NCI-H1417 treated with DMSO at 0.1 percent for 48 hours (cell line): ENCODE results near the gene TSPAN13.
"Not testable (repeated sequence)": the region's sequence is repeated elsewhere in the genome, so short reads cannot be mapped to it uniquely, and the experiment has no call there.

Source experiments
- DNase-seq: peaks from one replicate; lab custom pipeline; 2025; lab: John Stamatoyannopoulos, UW

The TSPAN13 gene

DNA sequence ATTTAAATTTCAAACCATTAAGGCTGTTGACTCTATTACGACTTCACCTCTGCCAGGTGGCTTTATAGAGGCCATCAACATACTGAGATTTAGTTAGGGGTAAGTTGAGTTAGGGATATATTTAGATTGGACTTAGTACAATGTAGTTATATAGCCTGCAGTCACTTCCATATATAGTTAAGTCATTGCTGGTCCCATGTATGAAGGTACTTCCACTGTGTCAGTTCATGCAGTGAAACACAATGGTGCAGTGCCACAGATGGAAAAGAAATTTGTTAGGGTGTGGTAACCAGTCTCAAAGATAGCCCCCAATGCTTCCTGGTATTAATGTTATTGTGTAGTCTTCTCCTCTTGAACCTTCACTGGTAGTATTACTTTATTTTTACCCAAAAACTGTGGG, 12.6 kb upstream of the TSPAN13 start:
- DNase-seq = no peak

- no peak for DNase-seq
Observed at GRCh38 chr7:16741676-16742075, 11.9 kb upstream of the TSPAN13 start.

DNA sequence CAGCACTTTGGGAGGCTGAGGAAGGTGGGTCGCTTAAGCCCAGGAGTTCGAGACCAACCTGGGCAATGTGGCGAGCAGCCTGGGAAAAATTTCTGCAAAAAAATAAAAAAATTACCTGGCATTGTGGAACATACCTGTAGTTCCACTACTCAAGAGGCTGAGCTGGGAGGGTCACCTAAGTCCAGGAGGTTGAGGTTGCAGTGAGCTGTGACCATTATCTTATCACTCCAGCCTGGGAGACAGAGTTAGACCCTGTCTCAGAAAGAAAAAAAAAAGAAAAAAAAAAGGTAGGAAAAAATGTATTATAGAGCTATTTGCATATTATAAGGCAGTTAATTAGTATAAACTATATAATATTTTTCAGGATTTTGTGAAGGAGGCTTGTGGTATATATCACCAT, 11.0 kb upstream of the TSPAN13 start:
- no peak for DNase-seq

DNA sequence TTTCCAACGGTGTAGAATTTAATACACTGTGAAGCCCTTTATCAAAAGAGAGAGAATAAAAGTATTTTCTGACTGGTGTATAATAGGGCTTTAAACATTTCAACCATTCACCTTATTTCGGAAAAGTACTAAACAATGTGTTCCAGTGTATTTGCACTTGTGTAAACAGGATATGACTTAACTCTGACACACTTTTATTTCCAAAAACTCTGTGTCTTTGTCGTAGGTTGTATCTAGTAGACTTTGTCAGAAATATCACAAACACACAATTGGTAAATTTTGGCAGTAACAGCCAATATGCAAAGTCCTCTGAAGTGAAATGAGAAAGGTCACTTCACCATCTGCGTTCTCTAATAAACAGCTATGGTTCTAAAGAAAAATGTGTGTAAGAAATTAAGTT, 10.3 kb upstream of the TSPAN13 start:
- DNase-seq = no peak

GRCh38 chr7:16744518-16745250, 8.9 kb upstream of the TSPAN13 start:
- no peak for DNase-seq

- DNase-seq = no peak
Observed at GRCh38 chr7:16745645-16746044, 7.9 kb upstream of the TSPAN13 start.

DNA sequence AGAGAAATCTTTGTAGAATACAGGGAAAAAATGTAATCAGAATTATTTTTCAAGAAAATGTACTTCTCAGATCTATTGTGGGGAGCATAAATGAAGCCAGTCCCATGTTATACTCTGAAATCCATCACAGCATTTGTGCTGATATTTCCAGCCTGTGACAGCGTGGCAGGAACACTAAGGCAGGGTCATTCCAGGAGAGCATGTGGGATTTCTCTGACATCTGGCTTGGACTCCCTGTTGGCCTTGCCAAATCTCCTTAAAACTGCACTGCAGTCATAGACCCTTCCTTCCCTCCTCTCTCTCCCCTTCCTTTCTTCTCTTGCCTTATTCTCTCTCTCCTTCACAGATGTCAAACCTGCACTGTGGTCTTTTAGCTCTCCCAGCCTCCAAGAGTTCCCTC, 6.5 kb upstream of the TSPAN13 start:
- no peak for DNase-seq

GRCh38 chr7:16753932-16754855, 639 bp downstream of the TSPAN13 start:
- DNase-seq = no peak

- no peak for DNase-seq
Observed at GRCh38 chr7:16754856-16755317, 1.3 kb downstream of the TSPAN13 start.

DNA sequence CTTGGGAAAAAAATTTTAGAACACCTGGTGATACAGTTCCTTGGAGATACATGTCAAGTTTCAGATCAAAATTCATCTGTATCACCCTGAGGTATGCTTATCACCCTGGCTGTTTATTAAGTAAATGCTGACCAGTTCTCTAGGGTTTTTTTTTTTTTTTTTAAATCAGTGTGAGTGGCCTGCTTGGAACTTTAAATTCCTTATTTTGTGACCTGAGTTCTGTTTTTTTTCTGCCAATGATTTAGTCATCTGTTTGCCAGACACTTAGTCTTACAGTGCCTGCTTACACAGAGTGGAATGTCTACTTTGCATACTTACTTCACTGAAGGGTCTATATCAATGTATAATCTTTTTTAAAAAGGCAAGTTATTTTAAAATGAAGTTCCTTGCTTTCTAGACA, 1.8 kb downstream of the TSPAN13 start:
- no peak for DNase-seq

DNA sequence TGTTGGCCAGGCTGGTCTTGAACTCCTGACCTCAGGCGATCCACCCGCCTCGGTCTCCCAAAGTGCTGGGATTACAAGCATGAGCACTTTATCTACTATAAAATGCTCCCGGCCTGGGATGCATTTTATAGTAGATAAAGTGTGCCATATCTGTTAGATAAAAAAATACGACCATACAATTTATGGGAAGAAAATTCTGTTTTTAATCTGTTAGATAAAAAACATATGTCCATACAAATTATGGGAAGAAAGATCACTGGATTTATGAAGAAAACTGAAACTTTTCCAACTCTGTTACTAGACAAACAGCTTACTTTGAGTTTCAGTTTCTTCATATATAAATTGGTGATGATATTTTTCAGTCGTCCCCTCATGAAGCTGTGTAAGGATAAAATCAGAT, 4.5 kb downstream of the TSPAN13 start:
- no peak for DNase-seq

GRCh38 chr7:16758631-16759611, 5.4 kb downstream of the TSPAN13 start:
- no peak for DNase-seq

DNA sequence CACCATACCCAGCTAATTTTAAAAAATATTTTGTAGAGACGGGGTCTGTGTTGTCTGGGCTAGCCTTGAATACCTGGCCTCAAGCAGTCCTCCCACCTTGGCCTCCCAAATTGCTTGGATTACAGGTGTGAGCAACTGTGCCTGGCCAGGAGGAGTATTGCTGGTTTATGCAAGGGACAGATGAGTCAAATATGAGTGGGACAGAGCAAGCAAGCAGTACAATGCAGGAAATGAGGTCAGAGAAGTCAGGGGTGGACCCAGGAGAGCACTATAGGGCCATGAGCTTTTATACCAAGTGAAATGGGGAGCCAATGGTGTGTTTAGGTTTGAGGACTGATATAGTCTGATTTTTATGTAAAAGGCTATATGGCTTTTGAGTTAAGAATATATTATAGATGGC, 6.3 kb downstream of the TSPAN13 start:
- no peak for DNase-seq

DNA sequence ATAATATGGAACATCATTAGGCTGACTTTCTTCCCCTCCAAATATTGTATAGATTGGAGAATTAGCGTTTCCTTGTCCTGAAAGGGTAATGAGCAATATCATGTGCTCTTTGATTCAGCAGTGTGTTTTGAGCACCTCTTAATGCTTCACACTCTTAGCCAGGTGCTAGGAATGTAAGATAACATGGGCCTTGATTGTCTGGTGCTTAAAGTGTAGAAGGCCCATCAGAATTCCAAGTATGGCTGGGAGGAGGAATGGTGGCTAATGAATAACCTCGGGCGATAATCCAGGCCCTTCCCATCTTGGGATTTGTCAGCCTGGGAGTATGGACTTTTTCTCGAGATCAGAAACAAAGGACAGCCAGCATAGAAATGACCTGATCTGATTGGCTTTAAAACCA, 8.6 kb downstream of the TSPAN13 start:
- no peak for DNase-seq

DNA sequence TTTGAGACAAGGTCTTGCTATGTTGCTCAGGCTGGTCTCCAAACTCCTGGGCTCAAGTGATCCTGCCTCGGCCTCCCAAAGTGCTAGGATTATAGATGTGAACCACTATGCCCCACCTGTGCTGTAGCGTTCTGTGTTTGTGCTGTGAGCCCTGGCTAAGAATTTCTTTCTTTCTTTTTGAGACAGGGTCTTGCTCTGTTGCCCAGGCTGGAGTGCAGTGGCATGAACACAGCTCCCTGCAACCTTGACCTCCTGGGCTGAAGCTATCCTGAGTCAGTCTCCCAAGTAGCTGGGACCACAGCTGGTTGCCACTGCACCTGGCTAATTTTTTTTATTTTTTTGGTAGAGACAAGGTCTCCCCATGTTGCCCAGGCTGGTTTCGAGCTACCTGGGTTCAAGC, 11.4 kb downstream of the TSPAN13 start:
- DNase-seq = no peak

GRCh38 chr7:16765436-16765859, 11.9 kb downstream of the TSPAN13 start:
- DNase-seq = no peak

GRCh38 chr7:16769994-16770393, 16.4 kb downstream of the TSPAN13 start:
- DNase-seq = not testable (repeated sequence)

GRCh38 chr7:16770657-16771329, 17.2 kb downstream of the TSPAN13 start:
- DNase-seq = no peak

DNA sequence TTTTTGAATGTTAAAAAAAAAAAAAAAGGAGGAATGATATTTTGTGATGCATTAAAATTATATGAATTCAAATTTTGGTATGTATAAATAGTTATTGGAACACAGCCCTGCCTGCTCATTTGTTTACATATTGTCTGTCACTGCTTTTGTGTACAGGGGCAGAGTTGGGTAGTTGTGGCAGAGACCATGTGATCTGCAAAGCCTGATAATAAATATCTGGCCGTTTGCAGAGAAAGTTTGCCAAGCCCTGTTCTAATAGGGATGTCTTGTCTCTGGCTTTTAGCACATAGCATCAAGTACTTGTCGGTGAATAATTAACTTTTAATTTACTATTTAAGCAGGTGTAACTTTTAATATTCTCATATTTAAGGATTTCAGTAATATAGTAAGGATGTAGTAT, 19.8 kb downstream of the TSPAN13 start:
- no peak for DNase-seq

DNA sequence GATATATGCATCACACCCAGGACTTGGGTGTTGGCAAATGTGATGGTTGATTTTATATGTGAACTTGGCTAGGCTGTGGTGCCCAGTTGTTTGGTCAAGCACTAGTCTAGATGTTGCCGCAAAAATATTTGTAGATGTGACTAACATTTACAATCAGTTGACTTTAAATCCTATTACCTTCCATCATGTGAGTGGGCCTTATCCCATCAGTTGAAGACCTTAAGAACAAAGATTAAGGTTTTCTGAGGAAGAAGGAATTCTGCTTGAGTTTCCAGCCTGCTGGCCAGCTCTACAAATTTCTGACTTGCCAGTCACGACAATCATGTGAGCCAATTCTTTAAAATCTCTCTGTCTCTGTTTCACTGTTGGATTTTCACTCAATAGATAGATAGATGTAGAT, 20.3 kb downstream of the TSPAN13 start:
- DNase-seq = no peak

DNA sequence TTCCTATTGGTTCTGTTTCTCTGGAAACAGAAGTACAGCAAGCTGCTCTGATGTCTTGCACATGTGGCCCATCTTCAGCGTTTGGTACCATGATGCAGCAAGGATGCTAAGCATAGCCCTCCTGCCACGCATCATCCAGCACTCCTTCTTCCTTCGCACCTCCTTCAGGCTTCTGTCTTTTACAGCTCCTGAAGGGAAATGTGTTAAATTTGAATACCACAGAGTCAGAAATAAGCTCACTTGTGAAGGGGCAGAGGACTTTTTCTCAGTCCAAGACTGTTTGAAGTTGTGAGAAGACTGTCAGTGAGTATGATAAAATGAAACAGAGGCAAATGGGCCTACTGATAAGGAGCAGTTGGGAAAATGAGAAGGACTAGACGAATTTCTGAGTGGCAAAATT, 20.7 kb downstream of the TSPAN13 start:
- no peak for DNase-seq
